ENCODE measurements around the gene LCE3A. TPM values are rescaled to one million over a fixed set of nuclear protein-coding genes. Genes with fewer than 3 reads are reported as not detected.

Gene LCE3A
- polyA plus RNA-seq, 3 donors: not detected

GRCh38 chr1:152626744-152627143 lies 3.8 kb upstream of the LCE3A start:
- peaks cover 21% of the 10 kb centered on the region for H3K4me1 Mint-ChIP-seq
- H4K20me1 ChIP-seq (ENCODE audit: insufficient read depth, low read length): no peaks in the 10 kb centered on the region

GRCh38 chr1:152623203-152623844 lies 421 bp upstream of the LCE3A start:
- H3K4me3 ChIP-seq (replicated peaks in 1 of 3; ENCODE audit: low read depth in 2 of 3, low read length in 3 of 3): no peak overlapping the region
- H3K4me1 Mint-ChIP-seq: peaks cover 21% of the 10 kb centered on the region
- H3K9me3 ChIP-seq (replicated peaks in 1 of 2; ENCODE audit: control insufficient read depth in 1 of 2, insufficient read depth in 1 of 2, low read length in 2 of 2): peaks cover 5 to 13% of the 10 kb centered on the region in 2 donors
- H3K27ac Mint-ChIP-seq: no peak overlapping the region
- H3K4me2 ChIP-seq (replicated peaks; ENCODE audit: extremely low read depth, low read length, poor library complexity, severe bottlenecking): no peak overlapping the region
- H3K36me3 Mint-ChIP-seq: no peaks in the 10 kb centered on the region
- H4K20me1 ChIP-seq (ENCODE audit: insufficient read depth, low read length): no peaks in the 10 kb centered on the region
- H3K9me3 Mint-ChIP-seq: peaks cover 8 to 21% (median 17%) of the 10 kb centered on the region in 7 donors
- intact Hi-C loops (cut with micrococcal nuclease): loop anchor here in 1 of 2 donors (10.0 kb wide), 1 partner anchor 49 kb away; no protein-coding TSS in a partner anchor
- peaks cover 8 to 17% of the 10 kb centered on the region in 2 donors for H3K4me1 ChIP-seq (ENCODE audit: control insufficient read depth in 1 of 2, insufficient read depth in 2 of 2, low read length in 2 of 2)
- peaks cover 6 to 8% (median 7%) of the 10 kb centered on the region in 3 donors for H3K27me3 Mint-ChIP-seq (ENCODE audit: low read depth in 3 of 3)
- peak; percentile 44 for TF ChIP-seq CTCF (IDR thresholded peaks at IDR 0.05)
- no peaks in the 10 kb centered on the region for H3K36me3 ChIP-seq (replicated peaks in 1 of 2; ENCODE audit: control insufficient read depth in 1 of 2, insufficient read depth in 2 of 2, low read length in 2 of 2)
- no peak for DNase-seq
- H3K4me3 Mint-ChIP-seq: peak overlapping the region in 1 of 2 donors; percentile 28
- H3K9ac ChIP-seq (ENCODE audit: insufficient read depth, low read length, poor library complexity, severe bottlenecking): no peak overlapping the region
- WGBS (ENCODE audit: insufficient coverage): 14% methylated on average over 19 of the region's 29 CpGs
- H3K27ac ChIP-seq (ENCODE audit: low read depth in 1 of 2, low read length in 2 of 2): no peak overlapping the region
- no peaks in the 10 kb centered on the region for H3K27me3 ChIP-seq (ENCODE audit: control insufficient read depth in 2 of 2, insufficient read depth in 2 of 2, low read length in 2 of 2)
- H2AFZ ChIP-seq (ENCODE audit: insufficient read depth, low read depth, low read length, poor library complexity, severe bottlenecking): peak overlapping the region; percentile 50
- H3K79me2 ChIP-seq (ENCODE audit: insufficient read depth, low read length): no peaks in the 10 kb centered on the region

More at GRCh38 chr1:152626744-152627143, 3.8 kb upstream of the LCE3A start:
- Mint-ChIP-seq H3K9me3 (peaks cover 0 to 14% (median 2%) of the 10 kb centered on the region in 7 donors), H3K27ac (no peak overlapping the region), H3K36me3 (no peaks in the 10 kb centered on the region), H3K27me3 (ENCODE audit: low read depth in 3 of 3) (peaks cover 6 to 9% (median 7%) of the 10 kb centered on the region in 3 donors), H3K4me3 (no peak overlapping the region)
- H3K36me3 ChIP-seq (replicated peaks in 1 of 2; ENCODE audit: control insufficient read depth in 1 of 2, insufficient read depth in 2 of 2, low read length in 2 of 2): no peaks in the 10 kb centered on the region
- no peak overlapping the region for H3K27ac ChIP-seq (ENCODE audit: low read depth in 1 of 2, low read length in 2 of 2)
- no peaks in the 10 kb centered on the region for H3K27me3 ChIP-seq (ENCODE audit: control insufficient read depth in 2 of 2, insufficient read depth in 2 of 2, low read length in 2 of 2)
- peaks cover 8 to 17% of the 10 kb centered on the region in 2 donors for H3K4me1 ChIP-seq (ENCODE audit: control insufficient read depth in 1 of 2, insufficient read depth in 2 of 2, low read length in 2 of 2)
- no peak overlapping the region for H3K4me3 ChIP-seq (replicated peaks in 1 of 3; ENCODE audit: low read depth in 2 of 3, low read length in 3 of 3)
- intact Hi-C loops (cut with micrococcal nuclease): loop anchor here in 1 of 2 donors (10.0 kb wide), 1 partner anchor 52 kb away; no protein-coding TSS in a partner anchor
- H3K9ac ChIP-seq (ENCODE audit: insufficient read depth, low read length, poor library complexity, severe bottlenecking): no peak overlapping the region
- WGBS (ENCODE audit: insufficient coverage): no CpG with 5 or more reads among the region's 1 CpG
- no peak for TF ChIP-seq CTCF (IDR thresholded peaks at IDR 0.05)
- no peaks in the 10 kb centered on the region for H3K79me2 ChIP-seq (ENCODE audit: insufficient read depth, low read length)
- no peak for DNase-seq
- no peak overlapping the region for H2AFZ ChIP-seq (ENCODE audit: insufficient read depth, low read depth, low read length, poor library complexity, severe bottlenecking)
- H3K4me2 ChIP-seq (replicated peaks; ENCODE audit: extremely low read depth, low read length, poor library complexity, severe bottlenecking): no peak overlapping the region
- H3K9me3 ChIP-seq (replicated peaks in 1 of 2; ENCODE audit: control insufficient read depth in 1 of 2, insufficient read depth in 1 of 2, low read length in 2 of 2): peaks cover 0 to 7% of the 10 kb centered on the region in 2 donors
